ENCODE results near the gene ACSS2.

DNA sequence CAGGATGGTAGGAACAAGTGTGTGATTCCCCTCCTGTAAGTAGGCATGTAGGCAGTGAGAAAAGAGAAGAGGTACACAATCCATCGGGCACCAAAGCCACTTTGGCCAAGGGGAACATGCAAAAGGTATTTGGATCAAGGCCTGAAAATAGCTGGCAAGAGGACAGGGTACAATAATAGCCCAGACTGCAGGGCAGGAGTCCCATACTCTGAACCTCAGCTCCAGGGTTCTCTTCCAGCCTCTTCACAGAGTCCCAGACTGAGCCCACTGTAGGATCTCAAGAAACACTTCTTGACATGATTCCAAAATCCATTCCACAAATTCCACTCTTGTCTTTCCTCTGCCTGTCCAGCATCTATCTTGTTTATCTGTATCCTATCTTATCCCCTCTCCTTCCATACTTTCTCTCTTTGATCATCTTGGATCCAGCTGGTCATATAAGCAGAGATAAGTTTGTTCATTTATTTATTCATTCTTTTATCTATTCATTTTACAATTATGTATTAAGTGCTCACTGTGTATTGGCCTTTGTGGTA, 19.7 kb downstream of the ACSS2 start:
- TF ChIP-seq, protein P1, sequence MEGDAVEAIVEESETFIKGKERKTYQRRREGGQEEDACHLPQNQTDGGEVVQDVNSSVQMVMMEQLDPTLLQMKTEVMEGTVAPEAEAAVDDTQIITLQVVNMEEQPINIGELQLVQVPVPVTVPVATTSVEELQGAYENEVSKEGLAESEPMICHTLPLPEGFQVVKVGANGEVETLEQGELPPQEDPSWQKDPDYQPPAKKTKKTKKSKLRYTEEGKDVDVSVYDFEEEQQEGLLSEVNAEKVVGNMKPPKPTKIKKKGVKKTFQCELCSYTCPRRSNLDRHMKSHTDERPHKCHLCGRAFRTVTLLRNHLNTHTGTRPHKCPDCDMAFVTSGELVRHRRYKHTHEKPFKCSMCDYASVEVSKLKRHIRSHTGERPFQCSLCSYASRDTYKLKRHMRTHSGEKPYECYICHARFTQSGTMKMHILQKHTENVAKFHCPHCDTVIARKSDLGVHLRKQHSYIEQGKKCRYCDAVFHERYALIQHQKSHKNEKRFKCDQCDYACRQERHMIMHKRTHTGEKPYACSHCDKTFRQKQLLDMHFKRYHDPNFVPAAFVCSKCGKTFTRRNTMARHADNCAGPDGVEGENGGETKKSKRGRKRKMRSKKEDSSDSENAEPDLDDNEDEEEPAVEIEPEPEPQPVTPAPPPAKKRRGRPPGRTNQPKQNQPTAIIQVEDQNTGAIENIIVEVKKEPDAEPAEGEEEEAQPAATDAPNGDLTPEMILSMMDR (IDR thresholded peaks at IDR 0.05), result no peak
- TF ChIP-seq POLR2A (IDR thresholded peaks at IDR 0.05), result no peak

Data from lower leg skin (tissue), 3 donors.